Measurements from ENCODE around the gene DUSP22. TPM values are rescaled to one million over a fixed set of nuclear protein-coding genes. Genes with fewer than 3 reads are reported as not detected.
A peak's percentile ranks its signal among the peaks of the same experiment; 100 is the strongest.

DUSP22 gene
- total and polyA plus RNA-seq, 9 of the 15 experiments (the other 6 are each of a cell fraction or from before 2014, with no cell fraction given) = 9.3 to 19.4 (median 11.8) TPM

DNA sequence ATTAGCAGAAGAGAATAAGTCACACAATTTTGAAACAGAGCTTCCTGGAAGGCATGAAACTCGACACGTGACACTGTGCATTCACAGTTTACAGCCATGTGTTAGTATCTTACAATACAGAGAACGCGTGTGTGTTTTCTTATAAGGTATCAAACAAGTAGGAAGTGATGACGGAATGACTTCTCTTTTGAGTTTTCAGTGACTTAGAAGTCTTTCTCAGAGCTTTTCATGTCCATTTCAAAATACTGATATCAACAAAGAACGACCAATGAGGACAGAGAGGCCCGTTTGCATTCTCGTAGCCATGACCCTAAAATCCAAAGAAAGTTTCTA lies 36.6 kb upstream of the DUSP22 start:
- no peak for FAIRE-seq
- Histone ChIP-seq H3K27ac (ENCODE audit: extremely low read depth, low read depth, low read length) (no peak overlapping the region), H4K20me1 (replicated peaks; ENCODE audit: control insufficient read depth, insufficient read depth, low read length) (no peaks in the 10 kb centered on the region), H3K36me3 (ENCODE audit: control insufficient read depth, insufficient read depth, low read length) (no peaks in the 10 kb centered on the region), H3K4me2 (ENCODE audit: insufficient read depth, low read length) (no peak overlapping the region), H3K9ac (ENCODE audit: insufficient read depth in 1 of 2, low read depth in 2 of 2, low read length in 2 of 2) (no peak overlapping the region), H2AFZ (ENCODE audit: low read depth, low read length) (no peak overlapping the region), H3K9me3 (replicated peaks; ENCODE audit: control insufficient read depth, insufficient read depth, low read depth, low read length) (no peaks in the 10 kb centered on the region), H3K79me2 (ENCODE audit: control insufficient read depth, insufficient read depth, low read length) (no peaks in the 10 kb centered on the region), H3K27me3 (ENCODE audit: control insufficient read depth in 2 of 2, insufficient read depth in 2 of 2, low read length in 2 of 2) (peaks cover 22 to 39% of the 10 kb centered on the region in 2 experiments; a peak in 4 of 5 replicates), H3K4me3 (no peak overlapping the region), H3K4me1 (replicated peaks in 1 of 2; ENCODE audit: control insufficient read depth in 2 of 2, insufficient read depth in 2 of 2, low read length in 2 of 2) (no peaks in the 10 kb centered on the region), H3K9me1 (ENCODE audit: control insufficient read depth, insufficient read depth, low read length) (no peaks in the 10 kb centered on the region)
- POLR2A ChIA-PET = interaction anchor here (0.5 kb wide), 1 partner anchor 15 kb away, joined by 3 read pairs; no protein-coding TSS in a partner anchor
- BruUV-seq (replicated peaks) = no TSS peak
- no peak for ATAC-seq
- whole genome bisulfite sequencing (ENCODE audit: insufficient coverage, low coverage, missing lambda C conversion rate) = 8% methylated on average over 8 of the region's 8 CpGs
- intact Hi-C loops (cut with micrococcal nuclease) = no loop called here
- in situ Hi-C loops (cut with MboI) = no loop called here
- TF ChIP-seq, protein P1, sequence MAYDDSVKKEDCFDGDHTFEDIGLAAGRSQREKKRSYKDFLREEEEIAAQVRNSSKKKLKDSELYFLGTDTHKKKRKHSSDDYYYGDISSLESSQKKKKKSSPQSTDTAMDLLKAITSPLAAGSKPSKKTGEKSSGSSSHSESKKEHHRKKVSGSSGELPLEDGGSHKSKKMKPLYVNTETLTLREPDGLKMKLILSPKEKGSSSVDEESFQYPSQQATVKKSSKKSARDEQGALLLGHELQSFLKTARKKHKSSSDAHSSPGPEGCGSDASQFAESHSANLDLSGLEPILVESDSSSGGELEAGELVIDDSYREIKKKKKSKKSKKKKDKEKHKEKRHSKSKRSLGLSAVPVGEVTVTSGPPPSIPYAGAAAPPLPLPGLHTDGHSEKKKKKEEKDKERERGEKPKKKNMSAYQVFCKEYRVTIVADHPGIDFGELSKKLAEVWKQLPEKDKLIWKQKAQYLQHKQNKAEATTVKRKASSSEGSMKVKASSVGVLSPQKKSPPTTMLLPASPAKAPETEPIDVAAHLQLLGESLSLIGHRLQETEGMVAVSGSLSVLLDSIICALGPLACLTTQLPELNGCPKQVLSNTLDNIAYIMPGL (CRISPR knock-in tag; IDR thresholded peaks at IDR 0.05) = no peak
- TF ChIP-seq, protein P2, sequence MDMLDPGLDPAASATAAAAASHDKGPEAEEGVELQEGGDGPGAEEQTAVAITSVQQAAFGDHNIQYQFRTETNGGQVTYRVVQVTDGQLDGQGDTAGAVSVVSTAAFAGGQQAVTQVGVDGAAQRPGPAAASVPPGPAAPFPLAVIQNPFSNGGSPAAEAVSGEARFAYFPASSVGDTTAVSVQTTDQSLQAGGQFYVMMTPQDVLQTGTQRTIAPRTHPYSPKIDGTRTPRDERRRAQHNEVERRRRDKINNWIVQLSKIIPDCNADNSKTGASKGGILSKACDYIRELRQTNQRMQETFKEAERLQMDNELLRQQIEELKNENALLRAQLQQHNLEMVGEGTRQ (CRISPR knock-in tag; IDR thresholded peaks at IDR 0.05) = peak; percentile 33; the same call in 1 of the 2 replicates
- TF ChIP-seq, protein P3, sequence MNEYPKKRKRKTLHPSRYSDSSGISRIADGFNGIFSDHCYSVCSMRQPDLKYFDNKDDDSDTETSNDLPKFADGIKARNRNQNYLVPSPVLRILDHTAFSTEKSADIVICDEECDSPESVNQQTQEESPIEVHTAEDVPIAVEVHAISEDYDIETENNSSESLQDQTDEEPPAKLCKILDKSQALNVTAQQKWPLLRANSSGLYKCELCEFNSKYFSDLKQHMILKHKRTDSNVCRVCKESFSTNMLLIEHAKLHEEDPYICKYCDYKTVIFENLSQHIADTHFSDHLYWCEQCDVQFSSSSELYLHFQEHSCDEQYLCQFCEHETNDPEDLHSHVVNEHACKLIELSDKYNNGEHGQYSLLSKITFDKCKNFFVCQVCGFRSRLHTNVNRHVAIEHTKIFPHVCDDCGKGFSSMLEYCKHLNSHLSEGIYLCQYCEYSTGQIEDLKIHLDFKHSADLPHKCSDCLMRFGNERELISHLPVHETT (CRISPR knock-in tag; conservative IDR thresholded peaks at IDR 0.05 in 1 of 2, IDR thresholded peaks at IDR 0.05 in 1 of 2) = no peak
- TF ChIP-seq HDAC1 (IDR thresholded peaks at IDR 0.05) = no peak
- CTCF ChIA-PET (ENCODE audit: low intra/inter-chr PET ratio) = no interaction called here
- DNase-seq (ENCODE audit: extremely low read depth in 1 of 4, low spot score in 3 of 4) = no peak
